Hippocampal formation (tissue), 2 donors: ENCODE measurements around the gene ZNF550.

ENCODE experiments used
- DNase-seq, 2 donors: peaks; one replicate each; lab custom pipeline; 2025; lab: John Stamatoyannopoulos, UW

ZNF550 gene

DNA sequence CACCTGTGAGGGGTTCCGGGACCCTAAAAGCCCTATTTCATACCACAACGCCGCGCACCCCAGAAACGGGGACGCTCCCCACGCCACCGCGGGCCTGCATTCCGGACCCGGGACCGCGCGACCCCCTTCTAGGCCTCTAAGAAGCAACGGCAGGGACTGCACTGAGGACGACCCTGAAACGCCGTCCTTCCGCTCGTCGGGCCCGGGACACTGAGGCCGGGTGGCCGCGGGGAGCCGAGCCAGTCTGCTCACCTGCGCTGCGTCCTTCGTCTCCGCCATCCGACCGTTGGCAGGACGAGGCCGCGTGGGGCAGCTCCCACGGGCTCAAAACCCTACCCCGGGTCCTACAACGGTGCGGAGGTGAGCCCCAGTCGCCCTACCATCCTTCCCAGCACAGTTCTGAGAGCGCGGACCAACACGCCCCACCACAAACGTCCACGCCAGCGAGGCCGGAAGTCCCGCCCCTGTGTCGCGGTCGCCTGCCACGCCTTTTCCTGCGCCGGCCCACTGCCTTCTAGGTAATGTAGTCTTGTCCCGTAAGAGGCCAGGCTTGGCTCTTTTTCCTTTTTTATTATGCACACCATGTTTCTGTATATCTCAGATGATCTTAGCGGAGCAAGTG is at the start of gene ZNF550:
ZNF550 (minus strand) TSS at position 460 of the 622 bp plus-strand sequence; CDS start at position 279, 181 bp downstream.
- DNase-seq: peak; percentile 76

DNA sequence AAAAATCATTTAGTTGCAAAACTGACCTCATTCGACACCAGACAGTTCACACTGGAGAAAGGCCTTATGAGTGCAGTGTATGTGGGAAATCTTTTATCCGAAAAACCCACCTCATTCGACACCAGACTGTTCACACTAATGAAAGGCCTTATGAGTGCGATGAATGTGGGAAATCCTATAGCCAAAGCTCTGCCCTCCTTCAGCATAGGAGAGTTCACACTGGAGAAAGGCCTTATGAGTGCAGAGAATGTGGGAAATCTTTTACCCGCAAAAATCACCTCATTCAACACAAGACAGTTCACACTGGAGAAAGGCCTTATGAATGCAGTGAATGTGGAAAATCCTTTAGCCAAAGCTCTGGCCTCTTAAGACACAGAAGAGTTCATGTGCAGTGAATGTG is 47.3 kb upstream of the ZNF550 start:
- DNase-seq: no peak

DNA sequence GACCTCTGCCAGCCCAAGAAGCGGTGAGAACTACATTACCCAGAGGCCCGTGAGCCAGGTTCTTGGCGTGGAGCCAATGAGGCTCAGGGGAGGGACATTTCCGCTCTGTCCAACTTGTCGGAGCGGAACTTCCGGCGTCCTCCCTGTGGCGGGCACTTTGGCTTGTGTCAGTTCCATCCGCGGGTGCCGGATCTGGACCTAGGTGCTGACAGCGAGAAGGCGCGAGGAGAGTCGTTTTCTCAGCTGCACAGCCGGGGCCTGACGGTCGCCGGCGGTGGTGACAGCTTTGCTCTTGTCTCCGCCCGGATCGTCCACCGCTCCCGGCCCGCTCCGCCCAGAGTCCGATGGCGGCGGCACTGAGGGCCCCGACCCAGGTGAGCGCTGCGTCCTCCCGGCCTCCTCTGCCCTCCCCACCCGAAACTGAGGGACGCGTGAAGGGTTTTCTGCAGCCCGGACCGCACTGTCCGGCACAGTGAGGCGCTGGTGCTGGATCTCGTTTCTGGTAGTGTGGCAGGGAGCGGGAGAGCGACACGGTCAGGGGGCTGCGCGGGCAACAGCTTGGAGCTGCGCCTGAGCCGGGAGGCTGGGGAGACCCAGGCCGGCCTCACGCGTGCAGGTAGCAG is 40.2 kb upstream of the ZNF550 start, which contains the start of gene ZNF530:
ZNF530 (plus strand) TSS at position 125 of the 623 bp plus-strand sequence. CDS start 4,461 bp downstream, outside the sequence.
- DNase-seq: peak; percentile 82 to 84

DNA sequence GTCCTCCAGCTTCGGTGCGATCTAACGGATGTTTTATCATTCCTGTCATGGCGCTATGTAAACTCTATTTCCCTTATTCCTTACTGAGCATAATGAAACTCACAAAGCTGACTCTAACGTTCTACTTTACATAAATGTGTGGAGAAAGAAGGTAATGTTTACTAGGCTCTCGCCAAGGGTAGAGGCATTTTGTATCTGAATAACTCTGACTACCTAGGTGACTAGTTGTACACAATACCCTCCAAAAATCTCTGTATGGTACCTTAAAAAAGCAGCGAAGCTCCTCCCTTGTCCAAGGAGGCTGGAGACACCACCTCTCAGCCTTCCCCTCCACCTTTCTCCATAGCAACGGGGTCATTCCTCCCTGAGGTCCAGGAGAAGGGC is 39.7 kb upstream of the ZNF550 start:
- DNase-seq: no peak

DNA sequence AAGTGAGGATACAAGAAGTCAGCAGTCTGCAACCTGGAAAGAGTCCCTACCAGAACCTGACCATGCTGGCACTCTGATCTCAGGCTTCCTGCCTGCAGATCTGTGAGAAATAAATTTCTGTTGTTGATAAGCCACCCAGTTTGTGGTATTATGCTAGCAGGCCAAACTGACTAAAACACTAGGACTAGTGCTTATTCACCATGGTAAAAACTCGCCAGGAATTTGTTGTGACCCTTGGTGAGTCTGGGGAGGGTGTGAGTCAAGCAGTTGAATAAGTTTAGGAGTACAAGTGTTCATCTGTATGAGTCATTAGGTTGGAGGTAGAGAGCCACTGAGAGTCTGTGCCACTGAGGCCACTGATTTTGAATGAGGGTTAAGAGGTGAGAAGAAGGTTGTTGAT is 27.9 kb upstream of the ZNF550 start:
- DNase-seq: no peak

DNA sequence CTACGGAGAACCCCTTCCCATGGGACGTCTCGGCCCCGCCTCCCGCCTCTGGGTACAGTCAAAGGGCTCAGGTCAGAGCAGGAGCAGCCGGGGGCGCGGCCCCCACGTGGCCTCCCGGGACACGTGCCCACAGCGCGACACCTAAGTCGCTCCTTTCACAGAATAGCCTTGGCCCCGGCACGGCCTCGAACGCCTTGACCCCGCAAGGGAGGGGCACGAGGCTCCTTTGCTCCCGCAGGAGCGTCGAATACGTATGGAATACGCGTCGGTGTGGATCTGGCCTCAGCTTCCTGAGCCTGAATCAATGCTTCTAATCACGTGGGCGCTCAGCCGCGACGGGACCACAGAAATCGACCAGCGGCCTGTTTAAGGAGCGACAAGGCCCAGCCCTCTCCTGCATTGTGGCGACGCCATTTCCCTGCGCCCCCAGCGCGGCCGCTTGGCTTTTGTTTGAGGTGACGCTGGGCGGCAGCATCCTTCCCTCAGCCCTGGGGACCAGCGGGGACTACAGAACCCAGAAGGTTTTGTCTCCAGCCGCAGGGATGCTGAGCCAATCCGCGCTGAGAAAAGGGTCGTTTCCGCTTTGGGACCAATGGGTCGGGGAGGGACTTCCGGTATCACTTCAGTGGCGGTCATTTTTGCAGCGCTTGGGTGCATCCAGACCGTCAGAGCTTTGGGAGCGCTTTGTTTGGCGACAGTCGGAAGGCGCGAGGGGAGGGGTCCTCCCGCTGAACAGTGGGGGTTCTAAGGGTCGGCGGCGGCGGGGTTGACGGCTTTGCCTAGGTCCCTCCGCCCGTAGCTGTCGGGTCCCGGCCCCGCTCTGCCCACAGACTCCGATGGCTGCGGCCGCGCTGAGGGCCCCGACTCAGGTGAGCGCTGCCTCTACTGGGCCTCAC is 24.1 kb upstream of the ZNF550 start, which contains the start of gene ZIK1:
ZIK1 (plus strand) TSS at position 625 of the 896 bp plus-strand sequence; CDS start at position 837, 212 bp downstream.
- DNase-seq: peak; percentile 90 to 96

DNA sequence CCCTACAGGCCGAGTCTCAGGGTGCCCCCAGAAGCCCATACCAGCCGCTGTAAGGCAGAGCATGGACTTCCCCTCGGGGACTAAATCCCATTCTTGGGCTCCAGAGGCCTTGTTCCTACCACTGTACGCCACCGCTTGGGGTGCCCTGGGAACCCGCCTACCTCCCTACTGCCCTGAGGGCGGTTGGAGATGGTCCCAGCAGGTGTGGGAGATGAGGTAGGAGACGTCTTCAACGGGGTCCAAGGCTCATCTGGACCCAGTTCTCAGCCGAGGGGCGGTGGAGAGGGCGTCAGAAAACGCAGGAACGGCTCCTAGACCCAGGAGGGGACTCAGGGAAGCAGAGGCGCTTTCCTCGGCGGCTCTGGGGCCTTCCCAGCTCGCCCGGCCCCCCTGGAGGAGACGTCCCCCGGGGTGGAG is 23.4 kb upstream of the ZNF550 start:
- DNase-seq: no peak

DNA sequence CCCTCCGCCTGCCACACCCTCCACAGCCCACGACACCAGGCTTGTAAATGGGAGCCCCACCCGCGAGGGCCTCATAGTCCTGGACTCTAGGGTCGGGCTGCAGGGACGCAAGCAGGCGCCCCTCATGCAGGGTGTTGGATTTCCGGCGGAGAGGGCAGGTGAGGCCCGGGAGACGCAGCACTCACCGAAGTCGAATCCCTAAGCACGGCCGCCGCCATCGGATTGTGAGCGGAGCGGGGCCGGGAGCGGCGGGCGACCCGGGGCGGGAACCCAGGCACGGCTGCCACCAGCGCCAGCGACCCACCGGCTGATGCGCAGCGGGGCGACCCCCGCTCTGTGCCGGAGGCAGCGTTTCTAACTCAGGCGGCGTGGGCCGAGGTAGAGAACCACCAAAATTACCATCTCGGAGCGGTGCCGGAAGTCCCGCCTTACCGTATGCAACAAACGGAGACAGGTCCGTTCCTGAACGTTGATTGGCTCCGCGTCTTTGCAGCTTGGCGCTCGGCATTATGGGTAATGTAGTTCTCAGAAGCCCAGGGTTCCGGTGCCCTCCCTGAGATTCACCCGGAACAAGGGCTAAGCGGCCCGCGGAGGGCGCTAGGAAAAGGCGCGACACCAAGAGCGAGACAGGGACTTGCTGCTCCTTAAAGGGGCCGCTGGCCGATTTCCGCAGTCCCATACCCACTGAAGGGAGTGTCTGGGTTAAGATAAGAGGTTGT is 19.0 kb upstream of the ZNF550 start, which contains the start of gene ZNF416:
ZNF416 (minus strand) TSS at position 425 of the 719 bp plus-strand sequence; CDS start at position 218, 207 bp downstream.
- peak; percentile 95 to 98 for DNase-seq

DNA sequence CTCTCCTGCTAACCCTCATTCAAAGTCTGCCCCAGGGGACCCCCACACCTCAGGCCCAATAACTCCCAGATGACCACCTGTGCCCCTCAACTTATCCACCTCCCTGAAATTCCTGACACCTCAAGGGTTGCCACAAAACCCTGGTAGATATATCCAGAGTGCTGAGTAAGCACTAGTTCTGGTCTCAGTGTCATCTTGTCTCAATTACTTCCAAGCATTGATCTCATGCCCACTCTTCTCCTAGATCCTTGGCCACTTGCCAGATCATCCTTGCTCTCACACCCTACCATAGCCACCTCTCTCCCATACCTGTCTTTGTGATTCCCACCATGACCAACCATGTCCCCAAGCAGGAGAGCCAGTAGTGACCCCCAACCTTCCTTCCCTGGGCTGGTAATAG is 17.0 kb upstream of the ZNF550 start:
- DNase-seq: no peak

DNA sequence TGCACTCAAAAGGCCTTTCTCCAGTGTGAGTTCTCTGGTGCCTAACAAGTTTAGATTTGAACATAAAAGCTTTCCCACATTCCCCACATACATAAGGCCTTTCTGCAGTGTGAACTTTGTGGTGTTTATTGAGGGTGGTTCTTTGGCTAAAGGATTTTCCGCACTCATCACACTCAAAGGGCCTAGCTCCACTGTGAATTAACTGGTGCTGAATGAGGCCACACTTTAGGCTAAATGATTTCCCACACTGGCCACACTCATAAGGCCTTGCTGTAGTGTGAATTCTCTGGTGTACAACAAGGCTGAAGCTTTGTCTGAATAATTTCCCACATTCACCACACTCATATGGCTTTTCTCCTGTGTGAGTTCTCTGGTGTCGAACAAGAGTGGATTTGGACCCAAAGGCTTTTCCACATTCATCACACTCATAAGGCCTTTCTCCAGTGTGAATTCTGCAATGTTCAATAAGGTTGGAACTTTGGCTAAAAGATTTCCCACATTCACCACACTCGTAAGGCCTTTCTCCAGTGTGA is 12.8 kb upstream of the ZNF550 start:
- no peak for DNase-seq

DNA sequence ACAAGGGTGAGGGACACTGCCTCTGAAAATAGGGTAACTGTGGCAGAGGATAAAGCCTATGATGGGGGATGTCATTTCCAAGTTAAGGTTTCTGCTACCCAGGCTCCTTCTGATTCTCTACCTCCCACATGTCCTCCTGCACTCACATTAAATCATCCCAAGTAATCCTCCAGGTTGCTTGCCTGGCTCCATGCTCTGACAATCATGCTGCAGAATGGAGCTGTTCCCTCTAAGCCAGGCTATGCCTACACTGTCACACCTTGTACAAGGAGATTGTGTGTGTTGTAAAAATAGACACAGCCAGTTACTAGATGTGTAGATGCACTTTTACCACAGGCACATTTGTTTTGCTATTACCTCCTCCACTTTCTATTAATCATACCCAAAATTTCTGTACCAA is 11.0 kb upstream of the ZNF550 start:
- no peak for DNase-seq

DNA sequence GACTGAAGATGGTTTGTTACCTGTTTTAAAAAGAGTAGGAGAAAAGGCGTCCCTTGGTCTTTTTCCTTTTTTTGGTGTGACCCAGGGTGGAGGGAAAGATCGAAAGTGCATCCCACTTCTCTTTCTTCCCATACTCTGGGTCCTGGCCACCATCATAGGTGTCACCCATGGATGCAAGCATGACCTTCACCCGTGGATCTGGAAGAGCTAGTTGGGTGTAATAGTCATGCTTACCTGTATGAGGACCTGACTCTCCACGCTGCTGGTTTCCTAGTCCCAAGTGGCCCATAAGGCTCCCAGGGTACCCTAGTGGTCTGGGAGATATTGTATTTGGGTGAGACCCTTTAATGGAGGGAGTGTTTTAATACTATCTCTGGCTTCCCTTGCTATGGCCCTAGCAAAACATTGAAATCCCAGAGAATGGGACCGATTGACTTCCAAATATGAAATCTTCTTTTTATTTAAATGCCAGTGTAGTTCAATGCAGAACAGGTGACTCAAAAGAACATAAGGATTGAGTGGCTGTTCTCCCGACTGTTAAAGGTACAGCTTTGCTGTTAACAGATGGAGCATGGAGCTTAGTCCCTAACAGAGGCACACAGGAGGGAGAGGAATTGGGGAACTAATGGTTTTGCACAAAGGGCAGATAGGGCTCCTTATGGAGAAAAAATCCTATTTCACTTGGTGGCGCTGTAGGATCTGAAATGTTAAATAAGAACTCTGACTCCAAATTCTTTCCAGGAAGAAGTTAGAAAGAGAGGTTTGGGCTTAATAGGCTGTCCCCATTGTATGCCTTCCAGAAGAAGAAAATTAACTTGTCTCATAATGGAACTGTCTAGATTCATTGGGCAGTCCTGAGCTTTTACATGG is 7.0 kb upstream of the ZNF550 start:
- DNase-seq: no peak

DNA sequence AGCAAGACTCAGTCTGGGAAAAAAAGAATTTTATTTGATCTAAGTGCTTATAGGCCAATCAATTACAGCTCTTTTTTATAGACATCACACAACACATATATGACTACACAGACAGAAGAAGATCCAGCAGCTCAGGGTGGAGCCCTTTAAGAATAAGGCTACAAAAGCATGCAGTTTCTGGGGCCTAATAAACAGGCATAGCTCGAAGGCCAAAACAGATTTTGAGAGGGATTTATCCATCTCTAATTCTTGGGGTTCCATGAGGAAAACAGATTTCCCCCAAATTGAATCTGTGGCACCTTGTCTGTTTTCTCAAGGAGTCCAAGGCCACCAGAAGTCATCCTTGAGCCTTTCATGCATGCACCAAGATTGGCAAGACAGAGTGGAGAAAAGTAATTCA is 3.9 kb upstream of the ZNF550 start:
- no peak for DNase-seq

DNA sequence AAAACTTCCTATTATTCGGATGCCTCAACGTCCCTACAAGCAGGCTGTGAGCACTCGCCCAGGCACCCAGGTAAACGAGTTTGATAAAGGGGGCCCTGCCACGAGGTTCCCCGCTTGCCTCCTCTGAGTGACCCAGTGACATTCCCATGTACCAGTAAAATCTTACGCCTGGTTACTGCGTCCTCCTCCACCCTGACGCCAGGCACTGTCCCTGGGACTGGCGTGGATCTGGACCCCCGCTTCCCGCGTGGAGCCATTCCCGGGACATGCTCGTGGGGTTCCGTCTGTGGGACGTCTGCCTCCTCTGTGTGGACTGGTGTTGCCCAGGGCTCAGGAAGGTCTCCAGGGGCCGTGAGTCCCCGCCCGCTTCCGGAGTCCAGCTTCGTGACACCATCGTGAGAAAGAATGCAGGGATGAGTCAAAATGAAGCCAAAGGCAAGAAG is 407 bp upstream of the ZNF550 start:
- DNase-seq: no peak

DNA sequence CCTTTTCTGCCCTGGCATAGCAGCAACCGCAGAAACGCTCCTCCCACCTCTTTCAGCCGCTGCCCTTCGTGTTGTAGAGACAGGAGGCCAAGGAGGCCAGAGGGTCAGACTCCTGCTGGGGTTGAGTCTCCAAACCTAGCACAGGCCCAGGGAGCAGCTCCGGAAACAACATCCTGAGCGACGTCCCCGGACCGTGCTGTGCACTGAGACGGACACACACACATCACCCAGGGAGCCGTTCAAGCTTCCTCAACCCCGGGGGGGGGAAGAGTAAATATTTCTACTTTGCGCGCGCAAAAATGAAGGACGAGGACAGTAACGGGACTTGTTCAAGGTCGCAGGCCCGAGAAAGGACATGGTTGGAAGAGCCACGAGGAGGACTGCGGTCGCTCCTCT is 657 bp downstream of the ZNF550 start:
- no peak for DNase-seq

DNA sequence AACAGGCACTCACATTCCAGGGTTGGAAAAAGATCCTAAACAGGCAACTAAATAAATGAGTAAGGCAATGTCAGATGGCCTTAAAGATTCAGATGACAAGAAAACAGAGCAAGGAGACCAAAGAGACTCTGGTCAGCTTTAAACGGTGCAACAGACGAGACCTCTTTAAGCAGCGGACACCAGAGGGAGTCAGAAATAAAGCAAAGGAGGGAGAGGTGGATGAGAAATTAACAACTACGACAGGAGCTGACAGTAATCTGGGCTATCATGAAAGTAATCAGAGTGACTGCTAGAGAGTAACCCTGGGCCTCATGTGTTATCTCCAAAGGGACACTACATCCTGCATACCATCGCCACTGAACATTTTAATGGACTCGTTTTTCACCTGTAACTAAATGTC is 1.1 kb downstream of the ZNF550 start:
- no peak for DNase-seq

DNA sequence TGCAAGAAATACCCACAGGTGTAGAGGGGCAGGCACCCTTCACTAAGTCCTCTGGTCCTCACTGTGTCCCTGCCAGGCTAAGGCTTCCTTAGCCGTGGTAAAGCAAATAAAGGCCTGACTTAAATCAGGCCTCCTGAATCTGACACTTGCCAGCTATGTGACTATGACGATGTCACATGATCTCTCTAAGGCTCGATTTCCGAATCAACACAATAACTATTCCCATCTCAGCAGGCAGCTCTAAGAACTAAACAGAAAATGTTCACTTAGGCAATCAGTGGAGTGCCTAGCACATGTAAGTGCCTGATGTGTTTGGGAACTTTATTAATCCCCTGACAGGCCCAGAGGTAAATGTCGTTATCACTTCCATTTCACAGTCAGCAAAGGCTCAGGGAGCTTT is 2.0 kb downstream of the ZNF550 start:
- no peak for DNase-seq

DNA sequence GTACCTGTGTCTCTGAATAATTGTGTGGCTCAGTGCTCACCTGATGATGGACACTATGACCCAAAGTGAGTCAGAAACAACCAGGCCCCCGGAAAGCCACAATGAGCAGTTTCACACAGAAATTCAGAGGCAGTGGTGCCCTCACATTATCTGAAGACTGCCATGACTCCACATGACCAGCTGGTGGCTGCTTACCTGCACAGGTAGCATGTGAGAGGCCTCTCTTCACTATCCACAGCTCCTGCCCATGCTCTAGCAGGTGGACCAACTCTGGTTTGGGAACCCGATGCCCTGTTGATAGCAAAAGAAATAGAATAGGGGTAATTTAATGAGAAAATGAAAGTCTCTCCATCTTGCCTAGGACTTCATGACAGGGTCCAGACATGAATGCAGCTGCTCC is 7.2 kb downstream of the ZNF550 start:
- DNase-seq: no peak

DNA sequence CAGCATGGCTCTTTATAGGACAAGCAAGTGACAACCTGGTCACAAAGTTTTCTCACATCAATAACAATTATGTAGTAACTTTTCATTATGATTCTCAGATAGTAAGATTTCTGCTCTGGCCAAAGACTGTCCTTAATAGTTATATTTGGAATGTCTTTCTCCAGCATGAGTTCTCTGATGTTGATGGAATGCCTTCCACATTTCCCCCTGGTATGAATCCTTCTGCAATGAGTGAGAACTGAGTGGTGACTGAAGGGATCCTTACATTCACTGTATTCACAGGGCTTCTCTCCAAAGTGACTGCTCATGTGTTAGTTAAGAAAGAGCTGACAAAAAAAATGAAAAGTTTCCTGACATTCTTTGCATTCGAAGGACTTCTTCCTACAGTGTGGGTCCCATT is 13.2 kb downstream of the ZNF550 start:
- DNase-seq: no peak

DNA sequence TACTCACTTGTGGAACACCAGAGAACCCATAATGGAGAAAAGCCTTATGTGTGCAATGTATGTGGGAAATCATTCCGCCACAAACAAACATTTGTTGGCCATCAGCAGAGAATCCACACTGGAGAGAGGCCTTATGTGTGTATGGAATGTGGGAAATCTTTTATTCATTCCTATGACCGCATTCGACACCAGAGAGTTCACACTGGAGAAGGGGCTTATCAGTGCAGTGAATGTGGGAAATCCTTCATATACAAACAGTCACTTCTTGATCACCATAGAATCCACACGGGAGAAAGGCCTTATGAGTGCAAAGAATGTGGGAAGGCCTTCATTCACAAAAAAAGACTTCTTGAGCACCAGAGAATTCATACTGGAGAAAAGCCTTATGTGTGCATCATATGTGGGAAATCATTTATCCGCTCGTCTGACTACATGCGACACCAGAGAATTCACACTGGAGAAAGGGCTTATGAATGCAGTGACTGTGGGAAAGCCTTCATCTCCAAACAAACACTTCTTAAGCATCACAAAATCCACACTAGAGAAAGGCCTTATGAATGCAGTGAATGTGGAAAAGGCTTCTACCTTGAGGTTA is 21.6 kb downstream of the ZNF550 start:
- DNase-seq: no peak
